Measurements from ENCODE around the gene GIGYF1. TPM values are rescaled to one million over a fixed set of nuclear protein-coding genes. Genes with fewer than 3 reads are reported as not detected.

The GIGYF1 gene
- polyA plus RNA-seq, 1 experiment: 4.4 TPM

- DNase-seq (ENCODE audit: low read depth, low spot score): no peak
- Histone ChIP-seq H3K27ac (ENCODE audit: low read depth, low read length) (no peak overlapping the region), H3K4me3 (ENCODE audit: low read depth, low read length) (no peak overlapping the region), H3K9me3 (ENCODE audit: control insufficient read depth, insufficient read depth, low read length) (no peaks in the 10 kb centered on the region; the same call in 1 of the 2 replicates), H3K27me3 (ENCODE audit: control insufficient read depth, insufficient read depth, low read length) (no peaks in the 10 kb centered on the region)
- CTCF ChIA-PET: interaction anchor here (1.0 kb wide), 1 partner anchor 142 kb away, joined by 3 read pairs; the partner anchor contains the start of gene EPHB4
- no peak for TF ChIP-seq CTCF (IDR thresholded peaks at IDR 0.05; ENCODE audit: low read depth, low read length)
- POLR2A ChIA-PET: no interaction called here
These were observed 8.9 kb downstream of the GIGYF1 start for GRCh38 chr7:100685049-100685605.

- H3K27me3 ChIP-seq (ENCODE audit: control insufficient read depth, insufficient read depth, low read length): no peaks in the 10 kb centered on the region
- ChIA-PET CTCF (interaction anchor here (1.0 kb wide), 1 partner anchor 142 kb away, joined by 3 read pairs; the partner anchor contains the start of gene EPHB4), POLR2A (interaction anchor here (0.6 kb wide), 1 partner anchor 315 kb away, joined by 3 read pairs; no protein-coding TSS in a partner anchor)
- H3K9me3 ChIP-seq (ENCODE audit: control insufficient read depth, insufficient read depth, low read length): no peaks in the 10 kb centered on the region; the same call in 1 of the 2 replicates
- no peak overlapping the region for H3K4me3 ChIP-seq (ENCODE audit: low read depth, low read length)
- no peak overlapping the region for H3K27ac ChIP-seq (ENCODE audit: low read depth, low read length)
- no peak for DNase-seq (ENCODE audit: low read depth, low spot score)
- TF ChIP-seq CTCF (IDR thresholded peaks at IDR 0.05; ENCODE audit: low read depth, low read length): no peak
These were observed 9.5 kb downstream of the GIGYF1 start for GRCh38 chr7:100684534-100685042.

GRCh38 chr7:100683659-100684533, 10.2 kb downstream of the GIGYF1 start:
- Histone ChIP-seq H3K4me3 (ENCODE audit: low read depth, low read length) (no peak overlapping the region), H3K27ac (ENCODE audit: low read depth, low read length) (no peak overlapping the region), H3K9me3 (ENCODE audit: control insufficient read depth, insufficient read depth, low read length) (no peaks in the 10 kb centered on the region; the same call in 1 of the 2 replicates), H3K27me3 (ENCODE audit: control insufficient read depth, insufficient read depth, low read length) (no peaks in the 10 kb centered on the region)
- ChIA-PET CTCF (interaction anchor here (4.0 kb wide), 1 partner anchor 8 kb away, joined by 32 read pairs; no protein-coding TSS in a partner anchor), POLR2A (interaction anchor here (0.6 to 1.4 kb wide), 2 partner anchors 98 to 315 kb away, joined by 3 read pairs; partner anchors contain the start of genes FBXO24 and LRCH4)
- no peak for DNase-seq (ENCODE audit: low read depth, low spot score)
- no peak for TF ChIP-seq CTCF (IDR thresholded peaks at IDR 0.05; ENCODE audit: low read depth, low read length)

- Histone ChIP-seq H3K9me3 (ENCODE audit: control insufficient read depth, insufficient read depth, low read length) (no peaks in the 10 kb centered on the region; the same call in 1 of the 2 replicates), H3K27me3 (ENCODE audit: control insufficient read depth, insufficient read depth, low read length) (no peaks in the 10 kb centered on the region), H3K27ac (ENCODE audit: low read depth, low read length) (no peak overlapping the region), H3K4me3 (ENCODE audit: low read depth, low read length) (no peak overlapping the region)
- no peak for DNase-seq (ENCODE audit: low read depth, low spot score)
- no peak for TF ChIP-seq CTCF (IDR thresholded peaks at IDR 0.05; ENCODE audit: low read depth, low read length)
- ChIA-PET POLR2A (interaction anchor here (1.4 kb wide), 1 partner anchor 97 kb away, joined by 3 read pairs; the partner anchor contains the start of genes FBXO24 and LRCH4), CTCF (interaction anchor here (4.0 kb wide), 1 partner anchor 9 kb away, joined by 32 read pairs; no protein-coding TSS in a partner anchor)
These were observed 10.9 kb downstream of the GIGYF1 start for GRCh38 chr7:100682991-100683658.

Measured in AG04450 (cell line).